MM.1S (cell line): Measurements from ENCODE around the gene SRSF3.

ENCODE experiments used
- CTCF ChIP-seq: fragments of 300-600 bp; sonication (generic); IDR thresholded peaks from 2 replicates; pipeline ENCODE4 v1.5.1; 2016; ENCODE audit warnings: antibody characterized with exemption, low read length, mixed read lengths
- EZH2phosphoT487 ChIP-seq: fragments of 300-600 bp; sonication (generic); IDR thresholded peaks from 2 replicates; pipeline ENCODE4 v1.6.1; 2018; ENCODE audit warnings: antibody characterized with exemption, low read length

GRCh38 chr6:36649086-36649485 is 54.9 kb downstream of the SRSF3 start:
- TF ChIP-seq CTCF (no peak), EZH2phosphoT487 (no peak)
